GM23338 (cell line): Measurements from ENCODE around the gene GAK. TPM values are rescaled to one million over a fixed set of nuclear protein-coding genes. Genes with fewer than 3 reads are reported as not detected.

ENCODE experiments used
- ATAC-seq: fragments of 200-7000 bp; cut with Tn5 transposase; 3 replicates; pipeline ENCODE4 v1.9.1; 2020
- DNase-seq: peaks from one replicate; pipeline ENCODE4 v3.0.0-alpha.2; 2015; ENCODE audit warnings: low spot score
- H2AFZ ChIP-seq: fragments of 200-600 bp; sonication (generic); 2 replicates; pipeline ENCODE4 v1.8.0; 2016; ENCODE audit warnings: antibody characterized with exemption, mild to moderate bottlenecking, moderate library complexity
- H3F3A ChIP-seq: fragments of 200-600 bp; sonication (generic); replicated peaks from 2 replicates; pipeline ENCODE4 v1.8.0; 2017; ENCODE audit warnings: antibody characterized with exemption, mixed run types, low read depth
- H3K27ac ChIP-seq: fragments of 200-600 bp; sonication (generic); 2 replicates; pipeline ENCODE4 v1.6.1; 2016; ENCODE audit warnings: low read depth
- H3K27me3 ChIP-seq: fragments of 200-600 bp; sonication (generic); 2 replicates; pipeline ENCODE4 v1.8.0; 2016; ENCODE audit warnings: mild to moderate bottlenecking, mixed run types, moderate library complexity; ENCODE audit not compliant: insufficient read depth
- H3K36me3 ChIP-seq: fragments of 200-600 bp; sonication (generic); 2 replicates; pipeline ENCODE4 v1.8.0; 2016; ENCODE audit warnings: mild to moderate bottlenecking; ENCODE audit not compliant: insufficient read depth
- H3K4me1 ChIP-seq: fragments of 200-600 bp; sonication (generic); 2 replicates; pipeline ENCODE4 v1.8.0; 2016; ENCODE audit warnings: mild to moderate bottlenecking, moderate library complexity; ENCODE audit not compliant: insufficient read depth
- H3K4me2 ChIP-seq: fragments of 200-600 bp; sonication (generic); 2 replicates; pipeline ENCODE4 v1.7.1; 2017; ENCODE audit warnings: mixed run types
- H3K4me3 ChIP-seq: fragments of 200-600 bp; sonication (generic); 2 replicates; pipeline ENCODE4 v1.6.1; 2016; ENCODE audit warnings: mixed run types
- H3K79me2 ChIP-seq: fragments of 200-600 bp; sonication (generic); replicated peaks from 2 replicates; pipeline ENCODE4 v1.8.0; 2017; ENCODE audit warnings: mild to moderate bottlenecking; ENCODE audit not compliant: insufficient read depth
- H3K9me2 ChIP-seq: fragments of 200-600 bp; sonication (generic); 2 replicates; pipeline ENCODE4 v1.8.0; 2017; ENCODE audit not compliant: insufficient read depth
- H4K20me1 ChIP-seq: fragments of 200-600 bp; sonication (generic); replicated peaks from 2 replicates; pipeline ENCODE4 v1.8.0; 2017; ENCODE audit warnings: mild to moderate bottlenecking; ENCODE audit not compliant: insufficient read depth
- H3K27ac Mint-ChIP-seq: 2 replicates; pipeline ENCODE4 v1.8.0; 2020; ENCODE audit warnings: inconsistent platforms, mild to moderate bottlenecking, moderate library complexity, mixed read lengths
- H3K27me3 Mint-ChIP-seq: 3 replicates; pipeline ENCODE4 v1.8.0; 2022; ENCODE audit warnings: low read depth, mild to moderate bottlenecking, moderate library complexity, mixed read lengths, inconsistent platforms; ENCODE audit not compliant: insufficient read depth, poor library complexity
- H3K36me3 Mint-ChIP-seq: 3 replicates; pipeline ENCODE4 v1.8.0; 2021; ENCODE audit warnings: low read depth, mild to moderate bottlenecking, inconsistent platforms, moderate library complexity, mixed read lengths
- H3K4me1 Mint-ChIP-seq: 3 replicates; pipeline ENCODE4 v1.8.0; 2020; ENCODE audit warnings: mild to moderate bottlenecking, inconsistent platforms, mixed read lengths
- H3K4me3 Mint-ChIP-seq: 3 replicates; pipeline ENCODE4 v1.8.0; 2021; ENCODE audit warnings: moderate library complexity, mild to moderate bottlenecking, inconsistent platforms, mixed read lengths
- H3K9me3 Mint-ChIP-seq: 3 replicates; pipeline ENCODE4 v1.8.0; 2020; ENCODE audit warnings: moderate library complexity, mild to moderate bottlenecking, inconsistent platforms, mixed read lengths
- EZH2 ChIP-seq: fragments of 200-600 bp; sonication (generic); IDR thresholded peaks from one replicate; pipeline ENCODE4 v1.8.0; 2017; ENCODE audit warnings: antibody characterized with exemption, mild to moderate bottlenecking, low read depth; ENCODE audit not compliant: unreplicated experiment
- EZH2phosphoT487 ChIP-seq: fragments of 200-600 bp; sonication (generic); IDR thresholded peaks from one replicate; pipeline ENCODE4 v1.8.1; 2018; ENCODE audit warnings: antibody characterized with exemption; ENCODE audit not compliant: unreplicated experiment
- JUNB ChIP-seq: IDR thresholded peaks from one replicate; pipeline ENCODE4 v1.6.1; 2016; ENCODE audit warnings: antibody characterized with exemption; ENCODE audit not compliant: unreplicated experiment
- STAT1 ChIP-seq: IDR thresholded peaks from one replicate; pipeline ENCODE4 v1.6.1; 2016; ENCODE audit warnings: antibody characterized with exemption; ENCODE audit not compliant: unreplicated experiment
- ZNF114 ChIP-seq: fragments of 250-450 bp; sonication (Bioruptor Pico); IDR thresholded peaks from 2 replicates; pipeline ENCODE4 v1.5.0; 2020; ENCODE audit warnings: mild to moderate bottlenecking, moderate library complexity
- ZNF331 ChIP-seq: fragments of 250-450 bp; sonication (Bioruptor Pico); IDR thresholded peaks from 2 replicates; pipeline ENCODE4 v1.5.0; 2020; ENCODE audit warnings: low read depth, mild to moderate bottlenecking, moderate library complexity
- polyA plus RNA-seq: library from polyadenylated mRNA; unstranded; fragments of >200 nt; fragmentation: Nextera tagmentation; extraction: Ambion mirVana; gene quantifications from 2 replicates; pipeline ENCODE4 v1.2.1, GENCODE V29; 2016
- total RNA-seq: library from RNA; depleted of rRNA; stranded (reverse); fragments of >200 nt; shearing (Covaris generic); gene quantifications from 2 replicates; pipeline ENCODE4 v1.2.3, GENCODE V29; 2014
- TF ChIP-seq, protein P1 (sequence below): fragments of 250-450 bp; sonication (Bioruptor Pico); IDR thresholded peaks from 2 replicates; pipeline ENCODE4 v1.5.0; 2020; ENCODE audit warnings: mild to moderate bottlenecking, moderate library complexity
- TF ChIP-seq, protein P2 (sequence below): IDR thresholded peaks from 2 replicates; pipeline ENCODE4 v1.6.1; 2016; ENCODE audit warnings: antibody characterized with exemption

The GAK gene
- total and polyA plus RNA-seq, 2 experiments from 2014 or later = 48.5 to 124 TPM

DNA sequence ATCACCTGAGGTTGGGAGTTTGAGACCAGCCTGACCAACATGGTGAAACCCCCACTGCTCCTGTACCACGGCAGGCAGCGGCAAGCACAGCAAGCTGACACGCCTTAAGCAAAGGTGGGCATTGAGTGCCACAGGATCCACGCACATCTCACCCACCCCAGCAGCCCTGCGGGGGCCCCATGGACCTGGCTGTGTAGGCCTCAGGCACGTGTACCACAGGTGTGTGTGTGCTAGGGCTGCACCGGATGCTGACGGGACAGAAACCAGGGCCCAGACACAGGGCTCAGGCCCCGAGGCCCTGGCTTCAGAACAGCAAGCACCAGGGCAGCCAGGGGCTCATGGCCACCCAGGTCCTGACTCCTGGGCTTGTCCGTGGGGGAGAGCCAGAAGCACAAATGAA is 46.8 kb downstream of the GAK start (continued):
- TF ChIP-seq, protein P1, sequence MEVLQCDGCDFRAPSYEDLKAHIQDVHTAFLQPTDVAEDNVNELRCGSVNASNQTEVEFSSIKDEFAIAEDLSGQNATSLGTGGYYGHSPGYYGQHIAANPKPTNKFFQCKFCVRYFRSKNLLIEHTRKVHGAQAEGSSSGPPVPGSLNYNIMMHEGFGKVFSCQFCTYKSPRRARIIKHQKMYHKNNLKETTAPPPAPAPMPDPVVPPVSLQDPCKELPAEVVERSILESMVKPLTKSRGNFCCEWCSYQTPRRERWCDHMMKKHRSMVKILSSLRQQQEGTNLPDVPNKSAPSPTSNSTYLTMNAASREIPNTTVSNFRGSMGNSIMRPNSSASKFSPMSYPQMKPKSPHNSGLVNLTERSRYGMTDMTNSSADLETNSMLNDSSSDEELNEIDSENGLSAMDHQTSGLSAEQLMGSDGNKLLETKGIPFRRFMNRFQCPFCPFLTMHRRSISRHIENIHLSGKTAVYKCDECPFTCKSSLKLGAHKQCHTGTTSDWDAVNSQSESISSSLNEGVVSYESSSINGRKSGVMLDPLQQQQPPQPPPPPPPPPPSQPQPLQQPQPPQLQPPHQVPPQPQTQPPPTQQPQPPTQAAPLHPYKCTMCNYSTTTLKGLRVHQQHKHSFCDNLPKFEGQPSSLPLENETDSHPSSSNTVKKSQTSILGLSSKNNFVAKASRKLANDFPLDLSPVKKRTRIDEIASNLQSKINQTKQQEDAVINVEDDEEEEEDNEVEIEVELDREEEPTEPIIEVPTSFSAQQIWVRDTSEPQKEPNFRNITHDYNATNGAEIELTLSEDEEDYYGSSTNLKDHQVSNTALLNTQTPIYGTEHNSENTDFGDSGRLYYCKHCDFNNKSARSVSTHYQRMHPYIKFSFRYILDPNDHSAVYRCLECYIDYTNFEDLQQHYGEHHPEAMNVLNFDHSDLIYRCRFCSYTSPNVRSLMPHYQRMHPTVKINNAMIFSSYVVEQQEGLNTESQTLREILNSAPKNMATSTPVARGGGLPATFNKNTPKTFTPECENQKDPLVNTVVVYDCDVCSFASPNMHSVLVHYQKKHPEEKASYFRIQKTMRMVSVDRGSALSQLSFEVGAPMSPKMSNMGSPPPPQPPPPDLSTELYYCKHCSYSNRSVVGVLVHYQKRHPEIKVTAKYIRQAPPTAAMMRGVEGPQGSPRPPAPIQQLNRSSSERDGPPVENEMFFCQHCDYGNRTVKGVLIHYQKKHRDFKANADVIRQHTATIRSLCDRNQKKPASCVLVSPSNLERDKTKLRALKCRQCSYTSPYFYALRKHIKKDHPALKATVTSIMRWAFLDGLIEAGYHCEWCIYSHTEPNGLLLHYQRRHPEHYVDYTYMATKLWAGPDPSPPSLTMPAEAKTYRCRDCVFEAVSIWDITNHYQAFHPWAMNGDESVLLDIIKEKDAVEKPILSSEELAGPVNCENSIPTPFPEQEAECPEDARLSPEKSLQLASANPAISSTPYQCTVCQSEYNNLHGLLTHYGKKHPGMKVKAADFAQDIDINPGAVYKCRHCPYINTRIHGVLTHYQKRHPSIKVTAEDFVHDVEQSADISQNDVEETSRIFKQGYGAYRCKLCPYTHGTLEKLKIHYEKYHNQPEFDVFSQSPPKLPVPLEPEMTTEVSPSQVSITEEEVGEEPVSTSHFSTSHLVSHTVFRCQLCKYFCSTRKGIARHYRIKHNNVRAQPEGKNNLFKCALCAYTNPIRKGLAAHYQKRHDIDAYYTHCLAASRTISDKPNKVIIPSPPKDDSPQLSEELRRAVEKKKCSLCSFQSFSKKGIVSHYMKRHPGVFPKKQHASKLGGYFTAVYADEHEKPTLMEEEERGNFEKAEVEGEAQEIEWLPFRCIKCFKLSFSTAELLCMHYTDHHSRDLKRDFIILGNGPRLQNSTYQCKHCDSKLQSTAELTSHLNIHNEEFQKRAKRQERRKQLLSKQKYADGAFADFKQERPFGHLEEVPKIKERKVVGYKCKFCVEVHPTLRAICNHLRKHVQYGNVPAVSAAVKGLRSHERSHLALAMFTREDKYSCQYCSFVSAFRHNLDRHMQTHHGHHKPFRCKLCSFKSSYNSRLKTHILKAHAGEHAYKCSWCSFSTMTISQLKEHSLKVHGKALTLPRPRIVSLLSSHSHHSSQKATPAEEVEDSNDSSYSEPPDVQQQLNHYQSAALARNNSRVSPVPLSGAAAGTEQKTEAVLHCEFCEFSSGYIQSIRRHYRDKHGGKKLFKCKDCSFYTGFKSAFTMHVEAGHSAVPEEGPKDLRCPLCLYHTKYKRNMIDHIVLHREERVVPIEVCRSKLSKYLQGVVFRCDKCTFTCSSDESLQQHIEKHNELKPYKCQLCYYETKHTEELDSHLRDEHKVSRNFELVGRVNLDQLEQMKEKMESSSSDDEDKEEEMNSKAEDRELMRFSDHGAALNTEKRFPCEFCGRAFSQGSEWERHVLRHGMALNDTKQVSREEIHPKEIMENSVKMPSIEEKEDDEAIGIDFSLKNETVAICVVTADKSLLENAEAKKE = no peak
- no peak for TF ChIP-seq ZNF331 (CRISPR knock-in tag)
- TF ChIP-seq EZH2 = no peak
- TF ChIP-seq ZNF114 = no peak
- TF ChIP-seq, protein P2, sequence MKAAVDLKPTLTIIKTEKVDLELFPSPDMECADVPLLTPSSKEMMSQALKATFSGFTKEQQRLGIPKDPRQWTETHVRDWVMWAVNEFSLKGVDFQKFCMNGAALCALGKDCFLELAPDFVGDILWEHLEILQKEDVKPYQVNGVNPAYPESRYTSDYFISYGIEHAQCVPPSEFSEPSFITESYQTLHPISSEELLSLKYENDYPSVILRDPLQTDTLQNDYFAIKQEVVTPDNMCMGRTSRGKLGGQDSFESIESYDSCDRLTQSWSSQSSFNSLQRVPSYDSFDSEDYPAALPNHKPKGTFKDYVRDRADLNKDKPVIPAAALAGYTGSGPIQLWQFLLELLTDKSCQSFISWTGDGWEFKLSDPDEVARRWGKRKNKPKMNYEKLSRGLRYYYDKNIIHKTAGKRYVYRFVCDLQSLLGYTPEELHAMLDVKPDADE = no peak
- no peak for TF ChIP-seq EZH2phosphoT487

DNA sequence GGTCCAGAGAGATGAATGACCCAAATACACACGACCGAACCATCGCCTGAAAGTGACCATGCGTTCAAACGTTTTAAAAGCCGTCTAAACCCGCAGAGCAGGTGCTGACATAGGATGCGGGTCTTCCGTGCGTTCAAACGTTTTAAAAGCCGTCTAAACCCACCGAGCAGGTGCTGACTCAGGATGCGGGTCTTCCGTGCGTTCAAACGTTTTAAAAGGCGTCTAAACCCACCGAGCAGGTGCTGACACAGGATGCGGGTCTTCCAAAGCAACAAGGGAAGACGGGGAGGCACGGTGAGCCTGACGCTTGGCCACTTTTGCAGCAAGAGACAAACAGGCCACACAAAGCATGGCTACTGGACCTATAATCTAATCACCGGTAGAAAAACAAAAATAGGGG is 47.2 kb downstream of the GAK start:
- Histone ChIP-seq H3F3A (0 out of 2 replicates have a peak, but pooled peaks cover 11% of the 10 kb centered on the region), H3K27me3 (no peaks in the 10 kb centered on the region), H3K4me2 (no peak overlapping the region), H3K79me2 (no peaks in the 10 kb centered on the region), H3K27ac (no peak overlapping the region), H2AFZ (no peak overlapping the region), H4K20me1 (no peaks in the 10 kb centered on the region; the same call in 1 of the 2 replicates), H3K4me1 (no peaks in the 10 kb centered on the region), H3K9me2 (no peaks in the 10 kb centered on the region; the same call in 1 of the 2 replicates), H3K4me3 (no peak overlapping the region), H3K36me3 (no peaks in the 10 kb centered on the region)
- peaks cover 14% of the 10 kb centered on the region for H3K27me3 Mint-ChIP-seq
- no peak overlapping the region for H3K27ac Mint-ChIP-seq
- ATAC-seq (no peak), DNase-seq (no peak)
- no peak overlapping the region for H3K4me3 Mint-ChIP-seq
- peaks cover 7% of the 10 kb centered on the region; the same call in 2 of the 3 replicates for H3K9me3 Mint-ChIP-seq
- no peaks in the 10 kb centered on the region for H3K4me1 Mint-ChIP-seq
- peaks cover 22% of the 10 kb centered on the region for H3K36me3 Mint-ChIP-seq
- TF ChIP-seq, protein P1 = no peak
- TF ChIP-seq ZNF331 (CRISPR knock-in tag) (no peak), STAT1 (no peak), JUNB (no peak), EZH2phosphoT487 (no peak)
